OCI-LY7 (cell line): ENCODE data around the gene DNHD1. TPM values are rescaled to one million over a fixed set of nuclear protein-coding genes. Genes with fewer than 3 reads are reported as not detected.

Source experiments
- BruUV-seq: library from RNA; stranded (reverse); fragments of 400-500 nt; replicated peaks from 2 replicates; lab custom pipeline; 2021; lab: Mats Ljungman, UMichigan
- CTCF ChIA-PET: fragments of 300-600 bp; sonication (Branson Sonifier 250); formaldehyde crosslinking; loops from one replicate; lab custom pipeline; 2022; ENCODE audit warnings: antibody characterized with exemption; ENCODE audit not compliant: unreplicated experiment; lab: Charles Lee
- POLR2A ChIA-PET: fragments of 300-600 bp; sonication (Branson Sonifier 250); formaldehyde crosslinking; loops from one replicate; lab custom pipeline; 2022; ENCODE audit warnings: antibody characterized with exemption; lab: Charles Lee
- DNase-seq: peaks from one replicate; pipeline ENCODE4 v3.0.0-alpha.2; 2015; ENCODE audit warnings: low spot score
- H2AFZ ChIP-seq: fragments of 200-600 bp; sonication (generic), shearing (Covaris generic); 2 replicates; pipeline ENCODE4 v1.6.1; 2014; ENCODE audit warnings: mild to moderate bottlenecking, antibody characterized with exemption, low read length, moderate library complexity
- H3K27ac ChIP-seq: fragments of 200-600 bp; sonication (generic); 2 replicates; pipeline ENCODE4 v1.5.1; 2014; ENCODE audit warnings: mixed run types, low read depth, mild to moderate bottlenecking, moderate library complexity, low read length, inconsistent platforms; ENCODE audit not compliant: poor library complexity, severe bottlenecking
- H3K36me3 ChIP-seq: fragments of 200-600 bp; sonication (generic); 2 replicates; pipeline ENCODE4 v1.6.1; 2014; ENCODE audit warnings: mild to moderate bottlenecking, antibody characterized with exemption, low read length, moderate library complexity, mixed read lengths; ENCODE audit not compliant: insufficient read depth
- H3K4me1 ChIP-seq: fragments of 200-600 bp; sonication (generic); 2 replicates; pipeline ENCODE4 v1.5.1; 2014; ENCODE audit warnings: mild to moderate bottlenecking, low read length; ENCODE audit not compliant: insufficient read depth, poor library complexity, severe bottlenecking
- H3K4me2 ChIP-seq: fragments of 200-600 bp; sonication (generic); 2 replicates; pipeline ENCODE4 v1.6.1; 2014; ENCODE audit warnings: mild to moderate bottlenecking, low read length
- H3K4me3 ChIP-seq: fragments of 200-600 bp; sonication (generic); 2 replicates; pipeline ENCODE4 v1.5.1; 2014; ENCODE audit warnings: mild to moderate bottlenecking, low read depth, low read length; ENCODE audit not compliant: poor library complexity, severe bottlenecking
- H3K79me2 ChIP-seq: fragments of 200-600 bp; sonication (generic); 2 replicates; pipeline ENCODE4 v1.6.1; 2016; ENCODE audit warnings: low read depth, mild to moderate bottlenecking, low read length, moderate library complexity, mixed read lengths; ENCODE audit not compliant: insufficient read depth
- H3K9me2 ChIP-seq: fragments of 200-600 bp; sonication (generic); 2 replicates; pipeline ENCODE4 v1.6.1; 2016; ENCODE audit warnings: mild to moderate bottlenecking, low read length, mixed read lengths; ENCODE audit not compliant: insufficient read depth
- H3K9me3 ChIP-seq: fragments of 200-600 bp; sonication (generic); 2 replicates; pipeline ENCODE4 v1.6.1; 2014; ENCODE audit warnings: mild to moderate bottlenecking, mixed run types, low read length, mixed read lengths
- H4K20me1 ChIP-seq: fragments of 200-600 bp; sonication (generic); 2 replicates; pipeline ENCODE4 v1.6.1; 2014; ENCODE audit warnings: mild to moderate bottlenecking, antibody characterized with exemption, low read length, moderate library complexity, mixed read lengths; ENCODE audit not compliant: insufficient read depth
- CTCF ChIP-seq: fragments of 200-600 bp; sonication (generic); conservative IDR thresholded peaks from 2 replicates; pipeline ENCODE4 v1.5.1; 2014; ENCODE audit warnings: mild to moderate bottlenecking, antibody characterized with exemption, low read length, moderate library complexity, mixed read lengths
- EZH2phosphoT487 ChIP-seq: fragments of 200-600 bp; sonication (generic); IDR thresholded peaks from 2 replicates; pipeline ENCODE4 v1.6.1; 2018; ENCODE audit warnings: low read depth, borderline replicate concordance, mild to moderate bottlenecking, mixed run types, antibody characterized with exemption, low read length, moderate library complexity, mixed read lengths
- intact Hi-C: fragments of 100-400 bp; cut with micrococcal nuclease; formaldehyde crosslinking; loops from one replicate; pipeline ENCODE4 v1.10.0; 2022; ENCODE audit not compliant: unreplicated experiment
- total RNA-seq, 2 experiments: library from RNA; depleted of rRNA in 1 of 2; stranded (reverse); fragments of >200 nt in 1 of 2; shearing (Covaris generic) in 1 of 2; gene quantifications; 2 replicates each; pipeline ENCODE4 v1.2.3, GENCODE V29; 2014 to 2022

DNHD1 gene
- total RNA-seq, 2 experiments from 2014 or later = 24.3 to 52.7 TPM

- no peaks in the 10 kb centered on the region for H3K9me3 ChIP-seq
- peak within 1 kb of the TSS; percentile 87; the same call in 1 of the 2 replicates for H2AFZ ChIP-seq
- DNase-seq = peak; percentile 96
- TF ChIP-seq EZH2phosphoT487 = no peak
- TF ChIP-seq CTCF = peak; percentile 83
- peak within 1 kb of the TSS; percentile 87 for H3K4me3 ChIP-seq
- H3K9me2 ChIP-seq = no peaks in the 10 kb centered on the region
- peaks cover 27% of the 10 kb centered on the region for H3K4me1 ChIP-seq
- H4K20me1 ChIP-seq = peaks cover 9% of the 10 kb centered on the region; the same call in 1 of the 2 replicates
- H3K79me2 ChIP-seq = peaks cover 12% of the 10 kb centered on the region; the same call in 1 of the 2 replicates
- peaks cover 46% of the 10 kb centered on the region for H3K36me3 ChIP-seq
- CTCF ChIA-PET = interaction anchor here (0.6 to 1.5 kb wide), 5 partner anchors 8 to 71 kb away, joined by 3 to 8 read pairs (median 3); partner anchors contain the start of gene MRPL17
- H3K4me2 ChIP-seq = peak within 1 kb of the TSS; percentile 93
- peak within 1 kb of the TSS; percentile 89 for H3K27ac ChIP-seq
- BruUV-seq = TSS peak; percentile 67
- POLR2A ChIA-PET = interaction anchor here (0.6 to 2.2 kb wide), 16 partner anchors 8 to 1377 kb away, joined by 3 to 22 read pairs (median 4); partner anchors contain the start of gene MRPL17
- intact Hi-C loops = loop anchor here (1.0 to 2.0 kb wide), 2 partner anchors 34 to 71 kb away; partner anchors contain the start of gene MRPL17
Observed at GRCh38 chr11:6612213-6613041, 115.3 kb downstream of the DNHD1 start, which contains the start of gene TAF10. Gene TAF10 (minus strand): TSS chr11:6612216. CDS start chr11:6612189, 27 bp downstream.

GRCh38 chr11:6613496-6613895, 116.4 kb downstream of the DNHD1 start:
- Histone ChIP-seq H3K4me1 (peaks cover 31% of the 10 kb centered on the region), H3K36me3 (peaks cover 36% of the 10 kb centered on the region), H3K79me2 (peaks cover 12% of the 10 kb centered on the region; the same call in 1 of the 2 replicates), H3K27ac (no peak overlapping the region), H3K4me3 (no peak overlapping the region), H4K20me1 (peaks cover 9% of the 10 kb centered on the region; the same call in 1 of the 2 replicates), H3K9me2 (no peaks in the 10 kb centered on the region), H3K9me3 (no peaks in the 10 kb centered on the region), H3K4me2 (peak overlapping the region; percentile 93), H2AFZ (no peak overlapping the region)
- ChIA-PET CTCF (interaction anchor here (1.2 kb wide), 1 partner anchor 33 kb away, joined by 3 read pairs; no protein-coding TSS in a partner anchor), POLR2A (interaction anchor here (0.6 to 2.2 kb wide), 6 partner anchors 8 to 1376 kb away, joined by 3 to 9 read pairs (median 4); no protein-coding TSS in a partner anchor)
- no peak for DNase-seq
- intact Hi-C loops = loop anchor here (2.0 kb wide), 1 partner anchor 33 kb away; no protein-coding TSS in a partner anchor
- BruUV-seq = TSS peak; percentile 24
- TF ChIP-seq CTCF (no peak), EZH2phosphoT487 (no peak)
